Hematopoietic multipotent progenitor cell treated with erythropoietin and hydrocortisone succinate and interleukin-3 and kit ligand, for 17 days (in vitro differentiated cells): ENCODE measurements around the gene PDLIM1.

Source experiments
- DNase-seq: peaks from one replicate; pipeline ENCODE4 v3.0.0-alpha.2; 2015; ENCODE audit warnings: low spot score

The PDLIM1 gene

GRCh38 chr10:95314192-95314918, 23.6 kb upstream of the PDLIM1 start:
- DNase-seq, result no peak

GRCh38 chr10:95312986-95313495, 22.2 kb upstream of the PDLIM1 start:
- no peak for DNase-seq

DNA sequence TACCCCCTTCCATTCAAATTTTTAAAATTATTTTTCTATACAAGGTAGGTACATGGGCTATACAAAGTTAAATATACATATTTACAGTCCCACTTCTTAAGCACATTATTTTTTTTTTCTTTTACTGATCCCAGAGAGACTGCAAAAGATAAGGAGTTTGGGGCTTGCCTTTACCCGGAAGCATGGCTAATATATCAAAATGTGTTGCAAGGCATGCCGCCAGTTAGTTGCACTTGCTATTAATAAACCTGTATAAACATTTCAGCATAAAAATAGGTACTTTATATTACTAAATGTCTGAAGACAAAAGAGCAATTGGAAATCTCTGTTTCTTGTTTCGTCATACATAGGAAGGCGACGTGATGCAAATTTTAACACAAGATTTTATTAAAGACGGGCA, 21.5 kb upstream of the PDLIM1 start:
- DNase-seq, result no peak

- DNase-seq, result no peak
Observed at GRCh38 chr10:95309958-95310357, 19.2 kb upstream of the PDLIM1 start.

DNA sequence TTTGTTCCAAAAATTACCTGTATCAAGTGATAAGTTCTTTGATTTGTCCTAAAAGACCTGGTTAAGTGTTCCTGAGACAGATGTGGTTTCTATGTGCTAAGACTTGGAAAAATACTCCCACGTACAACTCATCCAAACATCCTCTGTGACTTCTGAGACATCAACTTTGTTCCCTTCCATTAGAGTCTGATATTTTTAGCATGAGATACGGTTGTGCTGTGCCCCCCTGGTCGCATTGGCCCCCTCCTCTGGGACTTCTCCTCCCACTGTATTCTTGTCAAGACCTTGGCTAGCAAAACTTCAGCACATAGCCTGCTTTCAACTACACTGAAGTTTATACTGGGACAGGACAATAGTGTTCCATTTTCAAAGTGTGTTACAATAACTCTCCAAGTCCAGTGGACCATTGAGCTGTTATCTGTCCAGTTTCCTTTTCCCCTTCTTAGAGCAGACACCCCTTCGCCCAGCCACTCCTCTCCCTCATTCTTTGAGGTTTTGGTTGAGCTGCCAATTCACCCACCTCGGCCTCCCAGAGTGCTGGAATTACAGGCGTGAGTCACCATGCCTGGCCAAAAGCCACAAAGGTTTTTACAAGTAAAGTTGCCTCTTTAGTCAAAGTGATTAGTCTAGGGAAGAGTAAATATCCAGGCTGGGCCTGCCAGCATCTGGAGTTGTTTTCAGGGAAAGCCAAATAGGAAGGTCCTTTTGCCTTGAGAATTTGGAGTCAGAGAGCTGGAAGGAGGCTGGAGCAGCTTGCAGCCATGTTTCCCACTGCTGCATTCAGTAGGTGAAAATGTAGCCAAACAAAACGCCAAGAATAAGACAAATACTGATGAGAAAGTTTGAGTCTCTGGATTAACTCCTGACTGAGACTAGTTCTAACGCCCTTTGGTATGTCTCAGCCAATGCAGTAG, 17.8 kb upstream of the PDLIM1 start:
- DNase-seq, result no peak

- DNase-seq, result no peak
Observed at GRCh38 chr10:95306851-95307250, 16.0 kb upstream of the PDLIM1 start.

DNA sequence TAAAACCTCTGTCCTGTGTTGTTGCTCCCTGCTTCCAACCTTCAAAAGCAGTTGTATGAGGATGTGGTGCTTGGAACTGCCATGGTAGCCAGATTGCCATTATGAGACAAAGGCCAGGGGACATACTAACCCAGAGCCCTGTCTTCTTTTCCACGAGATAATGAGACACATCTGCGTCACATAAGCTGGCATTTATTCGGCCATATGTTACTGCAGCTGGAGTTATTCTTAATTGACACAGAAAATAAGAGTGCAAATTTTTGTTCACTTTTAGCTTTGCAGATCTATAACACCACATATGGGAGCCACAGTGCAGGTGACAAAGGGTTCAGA, 15.5 kb upstream of the PDLIM1 start:
- no peak for DNase-seq

GRCh38 chr10:95305606-95306317, 15.0 kb upstream of the PDLIM1 start:
- DNase-seq, result no peak

- no peak for DNase-seq
Observed at GRCh38 chr10:95304976-95305375, 14.2 kb upstream of the PDLIM1 start.

DNA sequence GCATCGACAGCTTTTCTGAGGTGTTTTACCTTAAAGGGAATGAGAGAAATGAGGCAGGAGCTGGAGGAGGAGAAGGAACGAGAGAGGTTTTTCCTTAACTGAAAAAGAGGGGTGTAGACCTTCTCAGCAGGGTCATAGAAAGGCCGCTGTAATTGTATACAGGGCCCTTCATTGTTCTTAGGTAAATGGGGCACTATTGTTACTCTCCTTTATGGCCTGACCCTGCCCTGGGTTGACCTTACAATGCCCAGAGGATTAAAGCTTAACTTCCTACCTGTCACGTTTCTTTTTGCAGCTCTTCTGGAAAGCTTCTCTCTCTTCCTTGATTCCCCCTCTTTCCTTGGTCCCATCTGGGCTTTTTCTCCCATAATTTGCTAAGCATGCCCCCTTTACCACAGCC, 13.7 kb upstream of the PDLIM1 start:
- no peak for DNase-seq

- DNase-seq, result no peak
Observed at GRCh38 chr10:95303950-95304349, 13.1 kb upstream of the PDLIM1 start.

GRCh38 chr10:95303535-95303934, 12.7 kb upstream of the PDLIM1 start:
- DNase-seq, result no peak

- no peak for DNase-seq
Observed at GRCh38 chr10:95300022-95300539, 9.3 kb upstream of the PDLIM1 start.

GRCh38 chr10:95297402-95297801, 6.6 kb upstream of the PDLIM1 start:
- no peak for DNase-seq

- DNase-seq, result no peak
Observed at GRCh38 chr10:95296764-95297163, 6.0 kb upstream of the PDLIM1 start.

DNA sequence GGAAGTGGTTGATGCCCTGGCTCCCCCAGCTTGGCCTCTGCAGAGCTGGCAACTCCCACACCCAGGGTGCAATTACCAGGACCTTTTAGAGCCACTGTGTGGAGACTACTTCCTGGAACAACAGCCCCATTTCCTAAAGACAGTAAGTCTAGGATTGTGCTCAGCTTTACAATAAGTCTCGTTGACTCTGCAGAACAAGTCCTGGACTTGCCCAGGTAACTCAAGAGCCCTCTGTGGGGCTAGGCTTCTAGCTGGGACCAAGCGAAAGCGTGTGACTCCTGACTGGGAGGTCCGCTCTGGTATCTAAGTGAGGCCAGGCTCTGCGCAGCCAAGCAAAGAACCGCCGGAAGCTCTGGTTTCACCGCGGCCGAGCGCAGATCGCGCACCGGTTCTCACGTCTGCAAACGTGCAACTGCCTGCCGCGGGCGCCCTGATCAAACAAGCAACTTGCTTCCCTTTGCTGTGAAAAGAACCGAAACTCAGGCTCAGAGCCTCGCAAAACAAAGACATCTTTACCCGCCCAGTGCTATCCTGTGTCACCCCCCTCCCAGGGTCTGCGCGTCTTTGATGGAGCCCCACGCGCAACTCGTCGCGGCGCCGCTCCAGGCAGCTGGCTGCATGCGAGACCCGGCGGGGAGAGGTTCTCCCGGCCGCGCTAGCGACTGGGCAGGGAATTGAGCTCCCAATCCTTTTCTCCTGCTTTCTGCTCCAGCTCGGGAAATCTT, 4.4 kb upstream of the PDLIM1 start:
- DNase-seq, result no peak

GRCh38 chr10:95293631-95294030, 2.8 kb upstream of the PDLIM1 start:
- DNase-seq, result no peak

- DNase-seq, result no peak
Observed at GRCh38 chr10:95291365-95292039, 699 bp upstream of the PDLIM1 start.

GRCh38 chr10:95289921-95290421, 832 bp downstream of the PDLIM1 start:
- DNase-seq, result no peak

DNA sequence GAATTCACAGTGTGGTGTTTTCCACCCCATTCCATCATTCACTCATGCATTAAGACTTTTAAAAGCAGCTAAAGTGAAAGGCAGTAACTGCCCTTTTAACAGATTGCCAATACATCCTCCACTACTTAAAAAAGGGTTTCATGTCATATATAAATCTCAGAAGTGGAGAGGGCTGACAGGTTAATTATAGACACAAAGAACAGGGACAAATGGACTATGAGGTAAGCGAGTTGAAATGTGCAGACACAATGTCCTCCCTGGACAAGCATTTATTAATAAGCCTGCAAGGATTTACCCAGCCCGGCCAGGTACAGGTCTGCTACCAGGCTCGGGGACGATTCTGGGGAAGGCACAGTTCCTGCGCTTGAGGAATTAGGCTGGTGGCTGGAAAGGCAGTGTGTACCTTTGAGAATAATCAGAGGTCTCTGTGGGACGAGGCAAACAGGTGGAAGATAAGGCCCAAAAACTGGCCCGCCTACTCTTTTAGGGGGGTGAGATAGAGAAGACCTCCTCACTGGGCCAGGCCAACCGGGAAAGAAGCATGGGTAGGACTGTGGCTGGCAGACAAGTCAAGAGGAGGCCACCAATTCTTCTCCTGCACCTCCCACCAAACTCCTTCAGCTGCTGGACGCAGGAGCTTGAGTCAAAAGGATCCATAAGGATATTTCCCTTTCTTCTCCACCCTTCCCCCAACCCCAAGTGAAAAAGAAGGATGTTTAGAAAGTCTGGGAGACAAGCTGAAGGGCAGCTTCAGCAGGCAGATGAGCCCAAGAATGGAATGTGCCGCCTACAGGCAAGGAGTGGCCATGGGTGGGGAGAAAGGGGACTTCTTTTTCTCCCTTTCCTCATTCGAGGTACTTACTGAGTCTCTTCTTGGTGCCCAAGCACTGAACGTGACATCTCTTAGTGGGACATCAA, 1.5 kb downstream of the PDLIM1 start:
- no peak for DNase-seq
